Liver (tissue), 2 donors: ENCODE data around the gene ARL2.

ENCODE experiments used
- TF ChIP-seq, protein P1 (sequence below): fragments of 150-350 bp; IDR thresholded peaks from 2 replicates; pipeline ENCODE4 v1.5.1; 2017; ENCODE audit warnings: improper control_type of control experiment, low read depth, low read length; ENCODE audit not compliant: missing input control
- TF ChIP-seq, protein P2 (sequence below): IDR thresholded peaks from 2 replicates; pipeline ENCODE4 v1.6.1; 2016; ENCODE audit warnings: antibody characterized with exemption
- donor health status: healthy.

DNA sequence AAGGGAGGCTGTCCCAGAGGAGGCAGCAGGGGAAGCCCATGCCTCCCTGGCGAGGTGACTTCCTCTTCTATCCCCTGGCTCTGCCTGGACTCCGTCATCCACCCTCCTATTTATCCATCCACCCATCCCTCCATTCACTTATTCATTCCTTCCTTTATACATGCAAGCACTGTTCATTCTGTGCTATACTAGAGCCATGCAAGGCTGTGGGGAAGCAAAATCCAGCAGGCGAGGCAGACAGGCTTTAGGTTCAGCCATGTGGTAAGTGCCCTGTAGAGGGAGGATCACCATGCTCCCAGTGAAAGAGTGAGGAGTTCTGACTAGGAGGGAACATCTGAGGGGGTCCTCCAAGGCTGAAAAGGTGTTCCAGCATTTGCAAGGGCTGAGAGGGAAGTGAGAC is 45.6 kb downstream of the ARL2 start:
- TF ChIP-seq, protein P1, sequence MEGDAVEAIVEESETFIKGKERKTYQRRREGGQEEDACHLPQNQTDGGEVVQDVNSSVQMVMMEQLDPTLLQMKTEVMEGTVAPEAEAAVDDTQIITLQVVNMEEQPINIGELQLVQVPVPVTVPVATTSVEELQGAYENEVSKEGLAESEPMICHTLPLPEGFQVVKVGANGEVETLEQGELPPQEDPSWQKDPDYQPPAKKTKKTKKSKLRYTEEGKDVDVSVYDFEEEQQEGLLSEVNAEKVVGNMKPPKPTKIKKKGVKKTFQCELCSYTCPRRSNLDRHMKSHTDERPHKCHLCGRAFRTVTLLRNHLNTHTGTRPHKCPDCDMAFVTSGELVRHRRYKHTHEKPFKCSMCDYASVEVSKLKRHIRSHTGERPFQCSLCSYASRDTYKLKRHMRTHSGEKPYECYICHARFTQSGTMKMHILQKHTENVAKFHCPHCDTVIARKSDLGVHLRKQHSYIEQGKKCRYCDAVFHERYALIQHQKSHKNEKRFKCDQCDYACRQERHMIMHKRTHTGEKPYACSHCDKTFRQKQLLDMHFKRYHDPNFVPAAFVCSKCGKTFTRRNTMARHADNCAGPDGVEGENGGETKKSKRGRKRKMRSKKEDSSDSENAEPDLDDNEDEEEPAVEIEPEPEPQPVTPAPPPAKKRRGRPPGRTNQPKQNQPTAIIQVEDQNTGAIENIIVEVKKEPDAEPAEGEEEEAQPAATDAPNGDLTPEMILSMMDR = no peak
- TF ChIP-seq, protein P2, sequence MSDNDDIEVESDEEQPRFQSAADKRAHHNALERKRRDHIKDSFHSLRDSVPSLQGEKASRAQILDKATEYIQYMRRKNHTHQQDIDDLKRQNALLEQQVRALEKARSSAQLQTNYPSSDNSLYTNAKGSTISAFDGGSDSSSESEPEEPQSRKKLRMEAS = no peak
